GM12891 (cell line): Measurements from ENCODE around the gene PLAU.

Experiments used
- POLR2A ChIP-seq: IDR thresholded peaks from 2 replicates; pipeline ENCODE4 v1.6.1; 2011; ENCODE audit warnings: low read depth, low read length, control low read depth
- POLR2AphosphoS5 ChIP-seq: IDR thresholded peaks from 2 replicates; pipeline ENCODE4 v1.6.1; 2011; ENCODE audit warnings: low read depth, low read length, control low read depth
- POU2F2 ChIP-seq: IDR thresholded peaks from 2 replicates; pipeline ENCODE4 v1.6.1; 2011; ENCODE audit warnings: low read depth, mild to moderate bottlenecking, control low read depth, low read length, moderate library complexity
- TAF1 ChIP-seq: IDR thresholded peaks from 2 replicates; pipeline ENCODE4 v1.6.1; 2011; ENCODE audit warnings: low read depth, low read length, control low read depth

DNA sequence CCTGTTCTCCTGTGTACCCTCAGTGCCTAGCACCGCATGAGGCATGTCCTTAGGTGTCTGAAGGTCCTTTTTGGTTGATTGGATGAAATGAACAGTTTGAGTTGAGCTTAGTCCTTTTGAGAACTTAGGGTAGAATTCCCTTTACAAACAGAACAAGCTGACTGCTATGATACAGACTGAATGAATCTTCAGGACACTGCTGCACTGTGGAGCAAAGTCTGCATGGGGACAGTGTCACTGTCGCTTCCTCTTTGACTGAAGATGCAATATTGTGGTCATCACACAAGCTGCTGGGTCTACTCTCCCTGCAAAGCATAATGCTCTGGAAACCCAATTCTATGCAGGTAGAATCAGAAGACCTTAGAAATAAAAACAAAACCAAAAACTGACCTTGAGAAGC is 8.6 kb upstream of the PLAU start:
- TF ChIP-seq POLR2AphosphoS5 (no peak), POU2F2 (no peak), POLR2A (no peak), TAF1 (no peak)
